GM21423 (cell line): ENCODE results near the gene STXBP1.
"Not testable (repeated sequence)": the region's sequence is repeated elsewhere in the genome, so short reads cannot be mapped to it uniquely, and the experiment has no call there.

Source experiments
- ATAC-seq: cut with Tn5 transposase; IDR thresholded peaks from one replicate; pipeline ENCODE4 v1.9.1; 2021; ENCODE audit warnings: mild to moderate bottlenecking, moderate library complexity; ENCODE audit not compliant: unreplicated experiment

STXBP1 gene

GRCh38 chr9:127577194-127577593 lies 34.9 kb upstream of the STXBP1 start:
- not testable (repeated sequence) for ATAC-seq

- no peak for ATAC-seq
These were observed 33.5 kb upstream of the STXBP1 start for GRCh38 chr9:127578627-127578951.

- no peak for ATAC-seq
These were observed 32.9 kb upstream of the STXBP1 start for GRCh38 chr9:127578952-127579853.

- no peak for ATAC-seq
These were observed 31.7 kb upstream of the STXBP1 start for GRCh38 chr9:127580366-127580765.

- no peak for ATAC-seq
These were observed 31.1 kb upstream of the STXBP1 start for GRCh38 chr9:127580879-127581475.

- ATAC-seq, result not testable (repeated sequence)
These were observed 27.6 kb upstream of the STXBP1 start for GRCh38 chr9:127584474-127584805.

- no peak for ATAC-seq
These were observed 26.8 kb upstream of the STXBP1 start for GRCh38 chr9:127585161-127585819.

GRCh38 chr9:127586096-127586495 lies 26.0 kb upstream of the STXBP1 start:
- no peak for ATAC-seq

- ATAC-seq, result no peak
These were observed 25.5 kb upstream of the STXBP1 start for GRCh38 chr9:127586537-127586936.

GRCh38 chr9:127587966-127588365 lies 24.1 kb upstream of the STXBP1 start:
- ATAC-seq, result no peak

- ATAC-seq, result no peak
These were observed 23.2 kb upstream of the STXBP1 start for GRCh38 chr9:127588740-127589506.

- no peak for ATAC-seq
These were observed 22.1 kb upstream of the STXBP1 start for GRCh38 chr9:127589955-127590370.

GRCh38 chr9:127595611-127596010 lies 16.5 kb upstream of the STXBP1 start:
- no peak for ATAC-seq

- ATAC-seq, result no peak
These were observed 13.1 kb upstream of the STXBP1 start for GRCh38 chr9:127598839-127599549.

- no peak for ATAC-seq
These were observed 12.6 kb upstream of the STXBP1 start for GRCh38 chr9:127599550-127599891.

GRCh38 chr9:127603226-127603625 lies 8.9 kb upstream of the STXBP1 start:
- no peak for ATAC-seq

GRCh38 chr9:127606043-127606442 lies 6.0 kb upstream of the STXBP1 start:
- ATAC-seq, result no peak

GRCh38 chr9:127608104-127608966 lies 3.7 kb upstream of the STXBP1 start:
- no peak for ATAC-seq

GRCh38 chr9:127611603-127611898 lies 526 bp upstream of the STXBP1 start:
- ATAC-seq, result peak; percentile 8

GRCh38 chr9:127612939-127613582 lies 984 bp downstream of the STXBP1 start:
- no peak for ATAC-seq
